ENCODE data around the gene SLC43A1.

GRCh38 chr11:57477507-57478189 is 37.9 kb downstream of the SLC43A1 start:
- TF ChIP-seq, protein P1, sequence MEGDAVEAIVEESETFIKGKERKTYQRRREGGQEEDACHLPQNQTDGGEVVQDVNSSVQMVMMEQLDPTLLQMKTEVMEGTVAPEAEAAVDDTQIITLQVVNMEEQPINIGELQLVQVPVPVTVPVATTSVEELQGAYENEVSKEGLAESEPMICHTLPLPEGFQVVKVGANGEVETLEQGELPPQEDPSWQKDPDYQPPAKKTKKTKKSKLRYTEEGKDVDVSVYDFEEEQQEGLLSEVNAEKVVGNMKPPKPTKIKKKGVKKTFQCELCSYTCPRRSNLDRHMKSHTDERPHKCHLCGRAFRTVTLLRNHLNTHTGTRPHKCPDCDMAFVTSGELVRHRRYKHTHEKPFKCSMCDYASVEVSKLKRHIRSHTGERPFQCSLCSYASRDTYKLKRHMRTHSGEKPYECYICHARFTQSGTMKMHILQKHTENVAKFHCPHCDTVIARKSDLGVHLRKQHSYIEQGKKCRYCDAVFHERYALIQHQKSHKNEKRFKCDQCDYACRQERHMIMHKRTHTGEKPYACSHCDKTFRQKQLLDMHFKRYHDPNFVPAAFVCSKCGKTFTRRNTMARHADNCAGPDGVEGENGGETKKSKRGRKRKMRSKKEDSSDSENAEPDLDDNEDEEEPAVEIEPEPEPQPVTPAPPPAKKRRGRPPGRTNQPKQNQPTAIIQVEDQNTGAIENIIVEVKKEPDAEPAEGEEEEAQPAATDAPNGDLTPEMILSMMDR (IDR thresholded peaks at IDR 0.05) = no peak
- no peak for TF ChIP-seq POLR2A (IDR thresholded peaks at IDR 0.05)
